Tibial nerve (tissue), 4 donors: ENCODE results near the gene HKDC1. TPM values are rescaled to one million over a fixed set of nuclear protein-coding genes. Genes with fewer than 3 reads are reported as not detected.
"Not testable (repeated sequence)": the region's sequence is repeated elsewhere in the genome, so short reads cannot be mapped to it uniquely, and the experiment has no call there.

Source experiments
- DNase-seq, 2 donors: peaks; one replicate each; pipeline ENCODE4 v3.0.0-alpha.2; 2019; ENCODE audit warnings: low spot score in 2 of 2
- H3K27ac ChIP-seq, 4 donors: fragments of 200-600 bp; sonication (generic) in 3 of 4; one replicate each; pipeline ENCODE4 v1.5.1; 2017 to 2019; ENCODE audit warnings: mild to moderate bottlenecking in 1 of 4
- H3K27me3 ChIP-seq, 2 donors: fragments of 200-600 bp; sonication (generic) in 1 of 2; one replicate each; pipeline versions ENCODE4 v1.5.1 to v1.6.0; 2017 to 2019
- H3K36me3 ChIP-seq, 3 donors: fragments of 200-600 bp; sonication (generic); one replicate each; pipeline ENCODE4 v1.5.1; 2018 to 2019
- H3K4me1 ChIP-seq, 4 donors: fragments of 200-600 bp; sonication (generic) in 3 of 4; one replicate each; pipeline ENCODE4 v1.5.1; 2017 to 2019
- H3K4me3 ChIP-seq, 4 donors: fragments of 200-600 bp; sonication (generic) in 3 of 4; one replicate each; pipeline ENCODE4 v1.5.1; 2017 to 2019; ENCODE audit warnings: mild to moderate bottlenecking in 1 of 4, moderate library complexity in 1 of 4
- H3K9me3 ChIP-seq, 4 donors: fragments of 200-600 bp; sonication (generic) in 3 of 4; one replicate each; pipeline ENCODE4 v1.5.1; 2017 to 2019
- EP300 ChIP-seq, 2 donors: sonication (generic); formaldehyde crosslinking; IDR thresholded peaks; one replicate each; pipeline ENCODE4 v1.6.1; 2017; ENCODE audit warnings: antibody characterized with exemption in 2 of 2, mild to moderate bottlenecking in 1 of 2
- POLR2A ChIP-seq, 2 donors: fragments of 450-650 bp; IDR thresholded peaks; one replicate each; pipeline ENCODE4 v1.6.1; 2017; ENCODE audit warnings: antibody characterized with exemption in 2 of 2, mild to moderate bottlenecking in 2 of 2, moderate library complexity in 2 of 2
- WGBS, 2 donors: methylation state at CpG; one replicate each; pipeline ENCODE4 v1.1.5; 2018; 5-methylcytosine and 5-hydroxymethylcytosine counted together
- total RNA-seq, 4 donors: library from RNA; depleted of rRNA; stranded (reverse); fragments of >200 nt; gene quantifications; one replicate each; pipeline ENCODE4 v1.1.0, GENCODE V29; 2016
- TF ChIP-seq, protein P1 (sequence below), 5 experiments: fragments of 200-600 bp in 3 of 5; fragments of 450-650 bp in 2 of 5; sonication (generic) in 3 of 5; IDR thresholded peaks; one replicate each; pipeline ENCODE4 v1.5.1; 2016 to 2019; ENCODE audit warnings: antibody characterized with exemption in 5 of 5, mild to moderate bottlenecking in 3 of 5, moderate library complexity in 2 of 5

Gene HKDC1
- total RNA-seq, 4 donors from 2014 or later, result 4.8 to 11.1 (median 5.5) TPM

DNA sequence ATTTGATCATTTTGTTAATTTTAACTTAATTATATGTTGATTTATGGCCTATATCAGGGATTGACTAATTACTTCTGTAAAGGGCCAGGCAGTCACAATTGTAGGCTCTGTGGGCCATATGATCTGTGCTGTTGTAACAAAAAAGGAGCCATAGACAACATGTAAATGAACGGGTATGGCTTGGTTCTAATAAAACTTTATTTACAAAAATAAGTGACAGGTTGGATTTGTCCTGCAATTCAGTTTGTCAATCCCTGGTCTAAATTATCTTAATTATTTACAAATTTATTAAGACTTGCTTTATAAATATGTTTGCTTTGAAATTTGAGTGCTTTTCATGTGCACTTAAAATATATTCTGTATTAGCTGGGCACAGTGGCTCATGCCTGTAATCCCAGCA lies 55.3 kb downstream of the HKDC1 start:
- 89 to 97% methylated on average over 1 of the region's 1 CpG for WGBS, 2 donors

DNA sequence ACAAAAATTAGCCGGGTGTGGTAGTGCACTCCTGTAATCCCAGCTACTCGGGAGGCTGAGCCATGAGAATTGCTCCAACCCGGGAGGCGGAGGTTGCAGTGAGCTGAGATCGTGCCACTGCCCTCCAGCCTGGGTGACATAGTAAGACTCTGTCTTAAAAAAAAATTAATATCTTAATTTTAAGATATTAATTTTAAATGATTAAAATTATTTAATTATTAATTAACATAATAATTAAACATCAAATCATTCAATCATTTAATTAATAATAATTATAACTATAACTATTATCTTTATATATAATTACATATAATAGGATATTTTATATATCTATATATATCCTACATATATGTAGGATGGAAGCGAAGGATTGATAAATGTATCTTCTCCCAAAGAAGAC lies 56.4 kb downstream of the HKDC1 start:
- DNase-seq, result no peak
- Histone ChIP-seq H3K9me3 (peaks cover 0 to 13% (median 0%) of the 10 kb centered on the region in 4 donors), H3K4me3 (no peak overlapping the region), H3K27ac (no peak overlapping the region), H3K27me3 (no peaks in the 10 kb centered on the region), H3K36me3 (no peaks in the 10 kb centered on the region), H3K4me1 (peaks cover 0 to 13% (median 0%) of the 10 kb centered on the region in 4 donors)
- 82 to 89% methylated on average over 6 of the region's 6 CpGs for WGBS, 2 donors
- TF ChIP-seq POLR2A (IDR thresholded peaks at IDR 0.05), result no peak
- no peak for TF ChIP-seq EP300 (IDR thresholded peaks at IDR 0.05)
- TF ChIP-seq, protein P1, sequence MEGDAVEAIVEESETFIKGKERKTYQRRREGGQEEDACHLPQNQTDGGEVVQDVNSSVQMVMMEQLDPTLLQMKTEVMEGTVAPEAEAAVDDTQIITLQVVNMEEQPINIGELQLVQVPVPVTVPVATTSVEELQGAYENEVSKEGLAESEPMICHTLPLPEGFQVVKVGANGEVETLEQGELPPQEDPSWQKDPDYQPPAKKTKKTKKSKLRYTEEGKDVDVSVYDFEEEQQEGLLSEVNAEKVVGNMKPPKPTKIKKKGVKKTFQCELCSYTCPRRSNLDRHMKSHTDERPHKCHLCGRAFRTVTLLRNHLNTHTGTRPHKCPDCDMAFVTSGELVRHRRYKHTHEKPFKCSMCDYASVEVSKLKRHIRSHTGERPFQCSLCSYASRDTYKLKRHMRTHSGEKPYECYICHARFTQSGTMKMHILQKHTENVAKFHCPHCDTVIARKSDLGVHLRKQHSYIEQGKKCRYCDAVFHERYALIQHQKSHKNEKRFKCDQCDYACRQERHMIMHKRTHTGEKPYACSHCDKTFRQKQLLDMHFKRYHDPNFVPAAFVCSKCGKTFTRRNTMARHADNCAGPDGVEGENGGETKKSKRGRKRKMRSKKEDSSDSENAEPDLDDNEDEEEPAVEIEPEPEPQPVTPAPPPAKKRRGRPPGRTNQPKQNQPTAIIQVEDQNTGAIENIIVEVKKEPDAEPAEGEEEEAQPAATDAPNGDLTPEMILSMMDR (IDR thresholded peaks at IDR 0.05), result no peak

More for the DNA sequence above, 55.3 kb downstream of the HKDC1 start:
- TF ChIP-seq, protein P1 (IDR thresholded peaks at IDR 0.05), result no peak
- TF ChIP-seq POLR2A (IDR thresholded peaks at IDR 0.05) (no peak), EP300 (IDR thresholded peaks at IDR 0.05) (no peak)
- peaks cover 0 to 13% (median 0%) of the 10 kb centered on the region in 4 donors for H3K4me1 ChIP-seq
- no peaks in the 10 kb centered on the region for H3K27me3 ChIP-seq
- H3K27ac ChIP-seq, result no peak overlapping the region
- DNase-seq, result no peak
- no peaks in the 10 kb centered on the region for H3K36me3 ChIP-seq
- H3K4me3 ChIP-seq, result no peak overlapping the region
- H3K9me3 ChIP-seq, result peaks cover 0 to 13% (median 0%) of the 10 kb centered on the region in 4 donors

DNA sequence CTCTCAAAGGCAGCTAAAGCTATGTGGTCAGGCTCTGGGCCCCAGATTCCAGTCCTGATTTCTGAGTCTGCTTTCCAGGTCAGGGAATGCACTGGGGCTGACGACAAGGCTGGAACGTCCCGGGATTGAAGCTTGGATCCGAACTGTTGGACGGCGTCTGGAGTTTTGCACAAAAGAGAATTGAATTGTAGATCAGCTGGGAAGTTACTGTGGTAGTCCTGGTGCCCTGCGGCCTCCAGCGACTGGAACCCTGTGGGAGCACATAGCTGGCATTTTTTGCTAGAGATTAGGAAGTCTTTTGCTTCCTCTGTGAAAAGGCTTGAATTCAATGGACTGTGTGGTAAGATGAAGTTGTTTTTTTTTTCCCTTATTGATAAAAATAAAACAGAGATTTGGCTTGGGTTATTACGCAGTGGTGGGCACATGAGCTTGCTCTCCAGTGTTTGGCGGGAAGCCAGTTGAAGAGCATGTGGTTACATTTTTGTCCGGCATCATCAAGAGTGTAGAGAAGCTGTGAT lies 58.4 kb downstream of the HKDC1 start, which contains the start of gene HK1:
HK1 (plus strand) TSS at position 51 of the 518 bp plus-strand sequence.
- Histone ChIP-seq H3K4me3 (no peak within 1 kb of the TSS), H3K27me3 (no peaks in the 10 kb centered on the region), H3K4me1 (peaks cover 0 to 13% (median 0%) of the 10 kb centered on the region in 4 donors), H3K9me3 (no peaks in the 10 kb centered on the region), H3K36me3 (no peaks in the 10 kb centered on the region), H3K27ac (peak within 1 kb of the TSS in 2 of 4 donors; percentile 46 to 82)
- DNase-seq, result no peak
- TF ChIP-seq, protein P1 (IDR thresholded peaks at IDR 0.05), result no peak
- TF ChIP-seq POLR2A (IDR thresholded peaks at IDR 0.05) (no peak), EP300 (IDR thresholded peaks at IDR 0.05) (no peak)
- WGBS, 2 donors, result 22 to 36% methylated on average over 11 of the region's 11 CpGs

DNA sequence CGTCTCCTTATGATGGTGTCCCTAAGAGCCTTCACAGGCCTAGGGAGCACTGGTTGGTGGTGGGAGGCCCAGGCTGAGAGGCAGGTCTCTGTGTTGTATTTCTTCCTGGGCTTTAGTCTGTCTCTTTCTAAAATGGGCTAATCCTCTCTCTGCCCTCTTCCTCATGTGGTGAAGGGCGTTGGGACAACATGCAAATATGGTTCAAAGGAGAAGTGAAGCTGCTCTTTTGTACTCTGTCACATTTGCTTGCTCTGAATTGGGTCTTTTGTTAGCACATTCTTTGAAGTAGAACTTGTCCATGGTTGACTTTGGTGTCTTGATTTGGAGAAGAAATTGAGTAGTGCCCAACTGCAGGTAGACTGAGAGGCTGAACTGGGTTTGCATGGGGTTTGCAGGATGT lies 59.0 kb downstream of the HKDC1 start:
- Histone ChIP-seq H3K27me3 (no peaks in the 10 kb centered on the region), H3K4me1 (peaks cover 0 to 13% (median 0%) of the 10 kb centered on the region in 4 donors), H3K4me3 (no peak overlapping the region), H3K27ac (peak overlapping the region in 2 of 4 donors; percentile 46 to 82), H3K9me3 (no peaks in the 10 kb centered on the region), H3K36me3 (no peaks in the 10 kb centered on the region)
- DNase-seq, result no peak
- WGBS, 2 donors, result 47 to 53% methylated on average over 2 of the region's 2 CpGs
- TF ChIP-seq, protein P1 (IDR thresholded peaks at IDR 0.05), result no peak
- no peak for TF ChIP-seq EP300 (IDR thresholded peaks at IDR 0.05)
- TF ChIP-seq POLR2A (IDR thresholded peaks at IDR 0.05), result no peak

DNA sequence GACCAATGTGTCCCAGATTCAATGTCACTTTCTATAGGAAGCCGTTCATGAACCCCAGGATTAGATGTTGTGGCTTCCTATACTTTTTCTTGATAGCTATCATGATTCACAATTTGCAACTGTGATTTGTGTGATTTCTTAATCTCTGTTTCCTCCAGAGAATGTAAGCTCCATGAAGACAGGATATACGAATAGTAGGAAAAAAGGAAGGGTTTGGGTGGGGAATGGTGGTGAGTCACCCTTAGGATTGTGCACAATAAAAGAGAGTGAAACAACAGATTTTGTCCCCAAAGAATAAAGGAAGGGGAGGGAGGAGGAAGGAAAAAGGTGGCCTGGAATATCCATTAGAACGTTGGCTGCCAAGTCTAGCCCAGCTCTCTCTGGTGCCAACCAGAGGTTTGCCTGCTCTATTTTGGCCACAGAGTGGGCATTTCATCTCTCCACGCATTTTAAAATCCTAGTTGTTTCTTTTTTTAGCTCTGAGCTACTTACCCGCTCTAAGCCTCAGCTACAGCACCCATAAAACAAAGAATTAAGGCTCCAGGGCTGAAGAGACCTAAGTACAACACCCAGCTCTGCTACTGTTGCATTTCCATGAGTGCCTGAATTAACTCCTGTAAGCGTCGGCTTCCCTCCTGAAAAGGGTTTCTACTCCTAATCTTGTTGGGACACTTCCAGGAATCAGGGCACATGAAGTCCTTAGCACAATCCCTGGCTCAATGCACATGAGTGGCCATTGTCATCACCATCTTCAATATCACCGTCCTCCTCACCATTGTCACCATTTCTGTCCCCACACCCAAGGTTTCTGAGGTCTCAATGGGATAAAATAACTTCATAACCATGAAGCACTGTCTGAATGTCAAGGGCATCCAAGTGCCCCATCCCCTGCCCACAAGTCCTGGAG lies 61.6 kb downstream of the HKDC1 start:
- Histone ChIP-seq H3K36me3 (no peaks in the 10 kb centered on the region), H3K27me3 (no peaks in the 10 kb centered on the region), H3K4me3 (no peak overlapping the region), H3K27ac (no peak overlapping the region), H3K9me3 (no peaks in the 10 kb centered on the region), H3K4me1 (peaks cover 0 to 13% (median 0%) of the 10 kb centered on the region in 4 donors)
- TF ChIP-seq POLR2A (IDR thresholded peaks at IDR 0.05) (no peak), EP300 (IDR thresholded peaks at IDR 0.05) (no peak)
- TF ChIP-seq, protein P1 (IDR thresholded peaks at IDR 0.05), result no peak
- no peak for DNase-seq
- 82 to 83% methylated on average over 8 of the region's 8 CpGs for WGBS, 2 donors

DNA sequence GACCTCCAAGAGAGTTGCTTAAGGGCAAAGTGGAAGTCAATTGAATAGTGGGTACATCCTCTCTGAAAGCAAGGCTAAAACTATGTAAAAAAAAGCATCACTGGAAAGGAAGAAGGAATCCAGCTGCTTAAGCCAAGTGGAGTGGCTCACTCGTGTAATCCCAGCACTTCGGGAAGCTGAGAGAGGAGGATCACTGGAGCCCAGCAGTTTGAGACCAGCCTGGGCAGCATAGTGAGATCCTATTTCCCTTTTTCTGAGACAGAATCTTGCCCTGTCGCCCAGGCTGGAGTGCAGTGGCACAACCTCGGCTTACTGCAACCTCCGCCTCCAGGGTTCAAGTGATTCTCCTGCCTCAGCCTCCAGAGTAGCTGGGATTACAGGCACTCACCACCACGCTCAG lies 64.3 kb downstream of the HKDC1 start:
- WGBS, 2 donors, result 83 to 86% methylated on average over 6 of the region's 6 CpGs
- not testable (repeated sequence) for H3K27me3 ChIP-seq, DNase-seq, H3K9me3 ChIP-seq, H3K4me3 ChIP-seq, H3K36me3 ChIP-seq, H3K4me1 ChIP-seq, H3K27ac ChIP-seq
